ENCODE results near the gene TKTL2.
"Not testable (repeated sequence)": the region's sequence is repeated elsewhere in the genome, so short reads cannot be mapped to it uniquely, and the experiment has no call there.

The TKTL2 gene

DNA sequence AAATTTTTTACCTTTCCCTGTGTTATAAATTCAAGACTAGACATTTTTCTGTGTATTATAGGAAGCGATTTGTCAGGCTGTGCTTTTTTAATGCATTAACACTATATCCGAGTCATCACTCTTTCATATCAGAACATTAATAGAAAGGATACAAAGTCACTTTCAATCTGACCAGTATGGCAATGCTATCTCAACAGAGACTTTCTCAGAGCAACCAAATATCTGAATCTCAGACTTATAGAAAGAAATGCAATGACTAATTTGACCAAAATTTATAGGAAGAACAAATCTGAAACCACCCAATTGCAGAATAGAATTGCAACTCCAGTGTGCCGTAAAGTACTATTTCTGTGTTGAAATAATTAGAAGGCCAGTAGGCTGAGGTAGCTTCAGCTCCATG, 473 bp upstream of the TKTL2 start:
- DNase-seq (ENCODE audit: insufficient read length, low spot score) (no peak), FAIRE-seq (no peak)
- TF ChIP-seq POLR2A (IDR thresholded peaks at IDR 0.05; ENCODE audit: low read depth, low read length), result no peak

DNA sequence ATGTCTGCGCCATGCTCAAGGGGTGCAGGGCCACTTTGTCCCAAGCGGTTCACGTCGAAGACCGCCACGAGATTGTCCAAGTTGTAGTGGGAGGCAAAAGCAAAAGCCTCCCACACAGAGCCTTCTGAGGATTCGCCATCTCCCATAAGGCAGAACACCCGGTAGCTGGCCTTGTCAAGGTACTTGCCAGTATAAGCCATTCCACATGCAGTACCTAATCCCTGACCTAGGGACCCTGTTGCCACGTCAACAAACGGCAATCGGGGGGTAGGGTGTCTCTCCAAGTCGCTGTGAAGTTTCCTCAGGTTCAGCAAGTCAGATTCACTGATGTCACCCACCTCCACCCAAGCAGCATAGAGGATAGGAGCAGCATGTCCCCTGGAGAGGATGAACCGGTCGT, 424 bp downstream of the TKTL2 start:
- DNase-seq (ENCODE audit: insufficient read length, low spot score) (no peak), FAIRE-seq (no peak)
- no peak for TF ChIP-seq POLR2A (IDR thresholded peaks at IDR 0.05; ENCODE audit: low read depth, low read length)

DNA sequence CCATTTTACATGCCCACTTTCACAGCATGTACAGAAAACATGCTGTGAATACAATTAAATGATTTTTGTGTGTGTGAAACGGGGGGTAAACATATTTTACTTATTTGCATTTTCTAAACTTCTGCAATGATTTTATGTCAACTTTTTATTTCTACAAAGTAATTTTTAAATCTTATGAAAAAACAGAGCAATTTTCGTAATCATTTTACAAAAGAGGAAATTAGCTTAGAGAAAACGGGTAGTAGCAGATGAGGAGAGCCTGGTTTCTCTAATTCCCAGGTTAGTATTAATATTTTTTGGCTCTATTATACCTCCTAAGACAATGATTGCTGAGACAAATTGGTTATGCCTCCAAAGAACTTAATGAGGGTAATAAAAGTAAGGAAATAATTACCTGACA, 3.2 kb downstream of the TKTL2 start:
- FAIRE-seq (no peak), DNase-seq (ENCODE audit: insufficient read length, low spot score) (no peak)
- TF ChIP-seq POLR2A (IDR thresholded peaks at IDR 0.05; ENCODE audit: low read depth, low read length), result no peak

DNA sequence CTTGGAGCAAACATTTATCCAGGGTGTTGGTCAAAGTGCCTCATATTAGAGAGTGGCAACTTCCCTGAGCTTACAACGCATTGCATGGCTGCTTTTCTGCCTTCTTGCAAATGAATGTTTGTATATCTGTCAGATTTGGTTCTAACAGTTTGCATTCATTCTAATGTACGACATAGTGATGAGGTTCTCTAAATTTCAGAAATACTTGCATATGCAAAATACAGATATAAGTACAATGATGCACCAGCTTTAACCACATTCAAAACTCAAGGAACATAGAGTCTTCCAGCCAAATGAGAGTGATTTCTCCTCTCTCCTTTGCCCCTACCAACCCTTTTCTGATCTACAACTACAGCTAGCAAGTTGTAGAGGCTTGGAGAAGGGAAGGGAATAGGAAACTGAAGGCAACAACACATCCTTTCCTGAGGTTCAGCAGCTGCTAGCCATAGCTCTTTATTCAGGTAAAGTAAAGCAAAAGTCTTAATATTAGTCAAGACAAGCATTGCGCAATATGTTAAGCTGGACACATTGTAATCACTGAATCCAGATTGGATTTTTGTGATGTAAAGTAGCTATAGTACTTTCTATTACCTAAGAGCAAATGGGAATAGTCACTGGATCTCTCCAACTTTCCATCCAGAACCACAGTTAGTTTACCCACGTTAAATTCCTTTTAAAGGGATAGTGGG, 6.3 kb downstream of the TKTL2 start:
- TF ChIP-seq POLR2A (IDR thresholded peaks at IDR 0.05; ENCODE audit: low read depth, low read length), result no peak
- no peak for DNase-seq (ENCODE audit: insufficient read length, low spot score)
- FAIRE-seq, result no peak

DNA sequence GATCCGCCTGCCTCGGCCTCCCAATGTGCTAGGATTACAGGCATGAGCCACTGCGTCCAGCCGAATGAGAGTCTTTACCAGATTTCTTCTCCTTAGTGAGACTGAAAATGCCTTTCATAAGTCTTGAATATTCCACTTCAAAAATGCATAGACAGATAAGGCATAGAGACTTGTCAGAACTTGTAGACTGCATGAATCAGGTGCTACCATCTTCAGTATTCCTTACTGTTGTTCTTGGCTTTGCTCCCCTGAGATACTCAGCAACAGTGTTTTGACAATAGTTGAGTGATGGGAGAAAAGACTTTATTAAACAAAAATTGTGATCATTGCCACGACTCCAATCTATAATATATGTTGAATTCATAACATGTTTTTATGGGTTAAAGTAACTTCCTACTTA, 11.0 kb downstream of the TKTL2 start:
- FAIRE-seq (no peak), DNase-seq (ENCODE audit: insufficient read length, low spot score) (no peak)
- TF ChIP-seq POLR2A (IDR thresholded peaks at IDR 0.05; ENCODE audit: low read depth, low read length), result no peak

DNA sequence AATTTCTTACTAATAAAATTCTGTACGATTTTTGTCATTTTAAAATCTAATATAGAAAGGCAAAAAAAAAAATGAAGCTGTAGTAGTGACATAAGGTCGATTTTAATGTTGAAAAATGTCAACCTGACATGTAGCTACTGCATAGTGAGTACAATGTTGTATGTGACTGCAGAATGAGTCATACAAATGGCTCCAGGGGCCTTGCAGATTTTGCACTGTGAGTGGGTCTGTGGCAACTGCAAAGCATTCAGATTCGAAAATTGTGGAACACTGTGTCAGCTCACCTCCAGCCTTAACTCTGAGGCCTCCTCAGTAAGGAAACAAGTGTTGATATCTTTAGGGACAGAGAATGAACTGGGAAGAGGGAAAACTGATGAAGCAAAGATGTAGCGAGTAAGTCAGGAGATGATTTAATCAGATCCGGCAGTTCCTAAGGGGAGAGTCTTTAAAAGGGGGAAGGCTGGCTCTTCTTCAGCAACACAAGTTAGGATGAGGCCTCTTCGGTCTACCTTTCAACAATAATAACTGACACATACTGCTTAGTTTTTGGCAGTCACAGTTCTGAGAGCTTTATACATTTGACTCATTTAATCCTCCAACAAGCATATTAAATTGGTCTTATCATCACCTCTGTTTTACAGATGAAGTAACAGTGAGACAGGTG, 24.9 kb downstream of the TKTL2 start:
- TF ChIP-seq POLR2A (IDR thresholded peaks at IDR 0.05; ENCODE audit: low read depth, low read length), result no peak
- FAIRE-seq (peak; percentile 85), DNase-seq (ENCODE audit: insufficient read length, low spot score) (peak; percentile 21)

DNA sequence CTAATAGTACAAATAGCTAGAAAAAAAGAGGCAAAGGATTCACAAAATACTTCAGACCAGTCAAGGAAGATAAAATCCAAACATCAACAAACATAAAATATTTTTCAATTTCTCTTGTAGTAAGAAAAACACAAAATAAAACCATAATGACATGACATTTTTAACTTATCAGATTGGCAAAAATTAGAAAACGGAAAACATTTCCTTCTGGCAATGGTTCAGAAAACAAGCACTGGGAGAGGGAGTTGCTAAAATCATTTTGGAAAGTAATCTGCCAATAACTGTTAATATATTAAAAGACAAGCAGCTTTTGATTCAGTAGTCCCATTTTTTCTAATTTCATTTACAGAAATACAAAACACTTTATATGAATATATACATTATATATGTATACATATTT, 26.1 kb downstream of the TKTL2 start:
- FAIRE-seq (no peak), DNase-seq (ENCODE audit: insufficient read length, low spot score) (no peak)
- no peak for TF ChIP-seq POLR2A (IDR thresholded peaks at IDR 0.05; ENCODE audit: low read depth, low read length)

DNA sequence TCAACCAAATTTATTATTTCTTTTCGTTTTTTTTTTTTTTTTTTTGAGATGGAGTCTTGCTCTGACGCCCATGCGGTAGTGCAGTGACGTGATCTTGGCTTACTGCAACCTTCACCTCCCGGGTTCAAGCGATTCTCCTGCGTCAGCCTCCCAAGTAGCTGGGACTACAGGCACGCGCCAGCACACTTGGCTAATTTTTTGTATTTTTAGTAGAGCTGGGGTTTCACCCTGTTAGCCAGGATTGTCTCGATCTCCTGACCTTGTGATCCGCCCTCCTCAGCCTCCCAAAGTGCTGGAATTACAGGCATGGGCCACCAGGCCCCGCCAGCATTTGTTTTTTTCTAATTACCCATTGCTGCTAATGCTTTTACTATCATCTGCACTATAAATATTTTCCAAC, 26.5 kb downstream of the TKTL2 start:
- not testable (repeated sequence) for DNase-seq (ENCODE audit: insufficient read length, low spot score); FAIRE-seq

DNA sequence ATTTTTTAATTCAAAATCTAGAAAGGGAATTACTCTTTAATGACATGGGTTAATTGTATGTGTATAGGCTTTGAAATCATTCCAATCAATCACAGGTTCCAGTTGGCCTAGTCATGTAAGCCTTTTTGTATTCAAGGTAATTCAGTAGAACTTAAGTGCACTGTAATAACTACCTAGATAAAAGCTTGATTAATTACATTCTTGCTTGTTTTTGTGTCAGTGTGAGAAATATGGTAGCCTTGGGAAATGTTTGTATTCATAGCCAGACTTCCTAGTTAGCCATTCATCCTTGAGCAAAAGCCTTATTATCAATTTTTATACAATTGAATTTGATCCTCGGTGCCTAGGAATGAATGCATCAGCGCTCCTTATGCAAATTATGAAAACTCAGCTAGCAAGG, 33.5 kb downstream of the TKTL2 start:
- DNase-seq (ENCODE audit: insufficient read length, low spot score) (no peak), FAIRE-seq (no peak)
- TF ChIP-seq POLR2A (IDR thresholded peaks at IDR 0.05; ENCODE audit: low read depth, low read length), result no peak
